Measurements from ENCODE around the gene BLM. TPM values are rescaled to one million over a fixed set of nuclear protein-coding genes. Genes with fewer than 3 reads are reported as not detected.

The BLM gene
- total and polyA plus RNA-seq, 10 of the 15 experiments (the other 5 are each of a cell fraction or from before 2014, with no cell fraction given), result 23.0 to 68.4 (median 43.9) TPM

DNA sequence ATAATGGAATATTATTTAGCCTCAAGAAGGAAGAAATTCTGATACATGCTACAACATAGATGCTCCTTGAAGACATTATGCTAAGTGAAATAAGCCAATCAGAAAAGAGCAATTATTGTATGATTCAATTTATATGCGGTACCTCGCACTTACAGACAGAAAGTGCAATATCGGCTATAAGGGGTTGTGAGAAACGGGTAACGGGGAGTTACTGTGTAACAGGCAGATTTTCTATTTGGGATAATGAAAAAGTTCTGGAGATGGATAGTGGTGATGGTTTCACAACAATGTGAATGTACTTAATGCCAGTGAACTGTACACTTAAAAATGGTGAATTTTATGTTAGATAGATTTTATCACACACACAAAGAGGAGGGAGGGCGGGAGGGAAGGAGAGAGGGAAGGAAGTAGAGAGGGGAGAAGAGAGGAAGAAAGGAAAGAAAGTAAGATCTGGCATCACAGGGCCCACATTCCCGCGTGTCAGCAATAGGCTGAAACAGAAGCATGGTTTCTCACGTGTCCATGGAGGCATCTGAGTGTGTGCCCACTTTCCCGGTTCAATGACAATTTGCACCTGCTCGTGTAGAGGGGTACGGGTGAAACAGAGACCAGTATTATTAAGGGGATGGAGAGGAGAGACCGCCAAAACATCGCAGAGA lies 700 bp upstream of the BLM start (continued):
- TF ChIP-seq, protein P1, sequence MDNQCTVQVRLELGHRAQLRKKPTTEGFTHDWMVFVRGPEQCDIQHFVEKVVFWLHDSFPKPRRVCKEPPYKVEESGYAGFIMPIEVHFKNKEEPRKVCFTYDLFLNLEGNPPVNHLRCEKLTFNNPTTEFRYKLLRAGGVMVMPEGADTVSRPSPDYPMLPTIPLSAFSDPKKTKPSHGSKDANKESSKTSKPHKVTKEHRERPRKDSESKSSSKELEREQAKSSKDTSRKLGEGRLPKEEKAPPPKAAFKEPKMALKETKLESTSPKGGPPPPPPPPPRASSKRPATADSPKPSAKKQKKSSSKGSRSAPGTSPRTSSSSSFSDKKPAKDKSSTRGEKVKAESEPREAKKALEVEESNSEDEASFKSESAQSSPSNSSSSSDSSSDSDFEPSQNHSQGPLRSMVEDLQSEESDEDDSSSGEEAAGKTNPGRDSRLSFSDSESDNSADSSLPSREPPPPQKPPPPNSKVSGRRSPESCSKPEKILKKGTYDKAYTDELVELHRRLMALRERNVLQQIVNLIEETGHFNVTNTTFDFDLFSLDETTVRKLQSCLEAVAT (IDR thresholded peaks at IDR 0.05), result peak; percentile 52; the same call in 1 of the 2 replicates
- TF ChIP-seq GABPA (IDR thresholded peaks at IDR 0.05; ENCODE audit: low read depth), result no peak
- TF ChIP-seq BHLHE40 (IDR thresholded peaks at IDR 0.05; ENCODE audit: borderline replicate concordance in 1 of 2, low read depth in 2 of 2, low read length in 1 of 2), result peak in 1 of 2 experiments; percentile 45; a peak in 2 of 4 replicates
- TF ChIP-seq EGR1 (IDR thresholded peaks at IDR 0.05; ENCODE audit: borderline replicate concordance in 1 of 2, low read depth in 2 of 2, low read length in 2 of 2), result no peak
- TF ChIP-seq BRCA1 (IDR thresholded peaks at IDR 0.05; ENCODE audit: low read depth, low read length), result no peak
- TF ChIP-seq, protein P2, sequence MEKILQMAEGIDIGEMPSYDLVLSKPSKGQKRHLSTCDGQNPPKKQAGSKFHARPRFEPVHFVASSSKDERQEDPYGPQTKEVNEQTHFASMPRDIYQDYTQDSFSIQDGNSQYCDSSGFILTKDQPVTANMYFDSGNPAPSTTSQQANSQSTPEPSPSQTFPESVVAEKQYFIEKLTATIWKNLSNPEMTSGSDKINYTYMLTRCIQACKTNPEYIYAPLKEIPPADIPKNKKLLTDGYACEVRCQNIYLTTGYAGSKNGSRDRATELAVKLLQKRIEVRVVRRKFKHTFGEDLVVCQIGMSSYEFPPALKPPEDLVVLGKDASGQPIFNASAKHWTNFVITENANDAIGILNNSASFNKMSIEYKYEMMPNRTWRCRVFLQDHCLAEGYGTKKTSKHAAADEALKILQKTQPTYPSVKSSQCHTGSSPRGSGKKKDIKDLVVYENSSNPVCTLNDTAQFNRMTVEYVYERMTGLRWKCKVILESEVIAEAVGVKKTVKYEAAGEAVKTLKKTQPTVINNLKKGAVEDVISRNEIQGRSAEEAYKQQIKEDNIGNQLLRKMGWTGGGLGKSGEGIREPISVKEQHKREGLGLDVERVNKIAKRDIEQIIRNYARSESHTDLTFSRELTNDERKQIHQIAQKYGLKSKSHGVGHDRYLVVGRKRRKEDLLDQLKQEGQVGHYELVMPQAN (conservative IDR thresholded peaks at IDR 0.05), result peak; percentile 51
- no peak; the same call in 1 of the 2 replicates for TF ChIP-seq MTA3 (IDR thresholded peaks at IDR 0.05; ENCODE audit: borderline replicate concordance, low read length)
- no peak for TF ChIP-seq NFXL1 (IDR thresholded peaks at IDR 0.05; ENCODE audit: borderline replicate concordance)
- TF ChIP-seq TCF3 (IDR thresholded peaks at IDR 0.05; ENCODE audit: borderline replicate concordance, insufficient read depth, low read depth, low read length), result no peak
- no peak for TF ChIP-seq TAF1 (IDR thresholded peaks at IDR 0.05; ENCODE audit: borderline replicate concordance, low read depth, low read length)
- TF ChIP-seq, protein P3, sequence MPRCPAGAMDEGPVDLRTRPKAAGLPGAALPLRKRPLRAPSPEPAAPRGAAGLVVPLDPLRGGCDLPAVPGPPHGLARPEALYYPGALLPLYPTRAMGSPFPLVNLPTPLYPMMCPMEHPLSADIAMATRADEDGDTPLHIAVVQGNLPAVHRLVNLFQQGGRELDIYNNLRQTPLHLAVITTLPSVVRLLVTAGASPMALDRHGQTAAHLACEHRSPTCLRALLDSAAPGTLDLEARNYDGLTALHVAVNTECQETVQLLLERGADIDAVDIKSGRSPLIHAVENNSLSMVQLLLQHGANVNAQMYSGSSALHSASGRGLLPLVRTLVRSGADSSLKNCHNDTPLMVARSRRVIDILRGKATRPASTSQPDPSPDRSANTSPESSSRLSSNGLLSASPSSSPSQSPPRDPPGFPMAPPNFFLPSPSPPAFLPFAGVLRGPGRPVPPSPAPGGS (IDR thresholded peaks at IDR 0.05; ENCODE audit: borderline replicate concordance, insufficient read depth, low read depth, low read length, poor library complexity, severe bottlenecking), result no peak
- 0 out of 2 replicates have a peak, but pooled peaks have one; percentile 0 for TF ChIP-seq IKZF1 (conservative IDR thresholded peaks at IDR 0.05)
- TF ChIP-seq, protein P4, sequence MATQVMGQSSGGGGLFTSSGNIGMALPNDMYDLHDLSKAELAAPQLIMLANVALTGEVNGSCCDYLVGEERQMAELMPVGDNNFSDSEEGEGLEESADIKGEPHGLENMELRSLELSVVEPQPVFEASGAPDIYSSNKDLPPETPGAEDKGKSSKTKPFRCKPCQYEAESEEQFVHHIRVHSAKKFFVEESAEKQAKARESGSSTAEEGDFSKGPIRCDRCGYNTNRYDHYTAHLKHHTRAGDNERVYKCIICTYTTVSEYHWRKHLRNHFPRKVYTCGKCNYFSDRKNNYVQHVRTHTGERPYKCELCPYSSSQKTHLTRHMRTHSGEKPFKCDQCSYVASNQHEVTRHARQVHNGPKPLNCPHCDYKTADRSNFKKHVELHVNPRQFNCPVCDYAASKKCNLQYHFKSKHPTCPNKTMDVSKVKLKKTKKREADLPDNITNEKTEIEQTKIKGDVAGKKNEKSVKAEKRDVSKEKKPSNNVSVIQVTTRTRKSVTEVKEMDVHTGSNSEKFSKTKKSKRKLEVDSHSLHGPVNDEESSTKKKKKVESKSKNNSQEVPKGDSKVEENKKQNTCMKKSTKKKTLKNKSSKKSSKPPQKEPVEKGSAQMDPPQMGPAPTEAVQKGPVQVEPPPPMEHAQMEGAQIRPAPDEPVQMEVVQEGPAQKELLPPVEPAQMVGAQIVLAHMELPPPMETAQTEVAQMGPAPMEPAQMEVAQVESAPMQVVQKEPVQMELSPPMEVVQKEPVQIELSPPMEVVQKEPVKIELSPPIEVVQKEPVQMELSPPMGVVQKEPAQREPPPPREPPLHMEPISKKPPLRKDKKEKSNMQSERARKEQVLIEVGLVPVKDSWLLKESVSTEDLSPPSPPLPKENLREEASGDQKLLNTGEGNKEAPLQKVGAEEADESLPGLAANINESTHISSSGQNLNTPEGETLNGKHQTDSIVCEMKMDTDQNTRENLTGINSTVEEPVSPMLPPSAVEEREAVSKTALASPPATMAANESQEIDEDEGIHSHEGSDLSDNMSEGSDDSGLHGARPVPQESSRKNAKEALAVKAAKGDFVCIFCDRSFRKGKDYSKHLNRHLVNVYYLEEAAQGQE (IDR thresholded peaks at IDR 0.05; ENCODE audit: low read depth, low read length), result no peak
- TF ChIP-seq MTA2 (IDR thresholded peaks at IDR 0.05; ENCODE audit: low read depth), result 0 out of 2 replicates have a peak, but pooled peaks have one; percentile 15
- TF ChIP-seq, protein P5, sequence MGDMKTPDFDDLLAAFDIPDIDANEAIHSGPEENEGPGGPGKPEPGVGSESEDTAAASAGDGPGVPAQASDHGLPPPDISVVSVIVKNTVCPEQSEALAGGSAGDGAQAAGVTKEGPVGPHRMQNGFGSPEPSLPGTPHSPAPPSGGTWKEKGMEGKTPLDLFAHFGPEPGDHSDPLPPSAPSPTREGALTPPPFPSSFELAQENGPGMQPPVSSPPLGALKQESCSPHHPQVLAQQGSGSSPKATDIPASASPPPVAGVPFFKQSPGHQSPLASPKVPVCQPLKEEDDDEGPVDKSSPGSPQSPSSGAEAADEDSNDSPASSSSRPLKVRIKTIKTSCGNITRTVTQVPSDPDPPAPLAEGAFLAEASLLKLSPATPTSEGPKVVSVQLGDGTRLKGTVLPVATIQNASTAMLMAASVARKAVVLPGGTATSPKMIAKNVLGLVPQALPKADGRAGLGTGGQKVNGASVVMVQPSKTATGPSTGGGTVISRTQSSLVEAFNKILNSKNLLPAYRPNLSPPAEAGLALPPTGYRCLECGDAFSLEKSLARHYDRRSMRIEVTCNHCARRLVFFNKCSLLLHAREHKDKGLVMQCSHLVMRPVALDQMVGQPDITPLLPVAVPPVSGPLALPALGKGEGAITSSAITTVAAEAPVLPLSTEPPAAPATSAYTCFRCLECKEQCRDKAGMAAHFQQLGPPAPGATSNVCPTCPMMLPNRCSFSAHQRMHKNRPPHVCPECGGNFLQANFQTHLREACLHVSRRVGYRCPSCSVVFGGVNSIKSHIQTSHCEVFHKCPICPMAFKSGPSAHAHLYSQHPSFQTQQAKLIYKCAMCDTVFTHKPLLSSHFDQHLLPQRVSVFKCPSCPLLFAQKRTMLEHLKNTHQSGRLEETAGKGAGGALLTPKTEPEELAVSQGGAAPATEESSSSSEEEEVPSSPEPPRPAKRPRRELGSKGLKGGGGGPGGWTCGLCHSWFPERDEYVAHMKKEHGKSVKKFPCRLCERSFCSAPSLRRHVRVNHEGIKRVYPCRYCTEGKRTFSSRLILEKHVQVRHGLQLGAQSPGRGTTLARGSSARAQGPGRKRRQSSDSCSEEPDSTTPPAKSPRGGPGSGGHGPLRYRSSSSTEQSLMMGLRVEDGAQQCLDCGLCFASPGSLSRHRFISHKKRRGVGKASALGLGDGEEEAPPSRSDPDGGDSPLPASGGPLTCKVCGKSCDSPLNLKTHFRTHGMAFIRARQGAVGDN (IDR thresholded peaks at IDR 0.05), result 0 out of 2 replicates have a peak, but pooled peaks have one; percentile 38

All from GM12878 (cell line).